ENCODE measurements around the gene CUTA.
A peak's percentile ranks its signal among the peaks of the same experiment; 100 is the strongest.

CUTA gene

GRCh38 chr6:33451606-33452005 lies 33.7 kb upstream of the CUTA start:
- no peak for DNase-seq
- H3K27ac Mint-ChIP-seq = peak overlapping the region; percentile 92
- peak overlapping the region; percentile 15 for H3K4me3 Mint-ChIP-seq
- peaks cover 52% of the 10 kb centered on the region for H3K36me3 Mint-ChIP-seq (ENCODE audit: low read depth)
- H3K4me1 Mint-ChIP-seq = peaks cover 25% of the 10 kb centered on the region
- H3K27me3 Mint-ChIP-seq (ENCODE audit: low read depth, poor library complexity) = no peaks in the 10 kb centered on the region
- no peak for TF ChIP-seq CTCF (IDR thresholded peaks at IDR 0.05)
- H3K9me3 Mint-ChIP-seq = no peaks in the 10 kb centered on the region

- peaks cover 23% of the 10 kb centered on the region for H3K4me1 Mint-ChIP-seq
These were observed 32.5 kb upstream of the CUTA start for GRCh38 chr6:33450434-33450833.

GRCh38 chr6:33446356-33446755 lies 28.4 kb upstream of the CUTA start:
- no peak for TF ChIP-seq CTCF (IDR thresholded peaks at IDR 0.05)
- no peak for DNase-seq
- no peak overlapping the region for H3K4me3 Mint-ChIP-seq
- peaks cover 69% of the 10 kb centered on the region for H3K36me3 Mint-ChIP-seq (ENCODE audit: low read depth)
- H3K4me1 Mint-ChIP-seq = no peaks in the 10 kb centered on the region
- no peaks in the 10 kb centered on the region for H3K9me3 Mint-ChIP-seq
- H3K27me3 Mint-ChIP-seq (ENCODE audit: low read depth, poor library complexity) = peaks cover 3% of the 10 kb centered on the region
- H3K27ac Mint-ChIP-seq = no peak overlapping the region

More at GRCh38 chr6:33450434-33450833, 32.5 kb upstream of the CUTA start:
- no peak for TF ChIP-seq CTCF (IDR thresholded peaks at IDR 0.05)
- no peak overlapping the region for H3K27ac Mint-ChIP-seq
- DNase-seq = no peak
- no peak overlapping the region for H3K4me3 Mint-ChIP-seq
- H3K27me3 Mint-ChIP-seq (ENCODE audit: low read depth, poor library complexity) = no peaks in the 10 kb centered on the region
- no peaks in the 10 kb centered on the region for H3K9me3 Mint-ChIP-seq
- H3K36me3 Mint-ChIP-seq (ENCODE audit: low read depth) = peaks cover 48% of the 10 kb centered on the region

GRCh38 chr6:33445119-33445603 lies 27.3 kb upstream of the CUTA start:
- DNase-seq = no peak
- no peak for TF ChIP-seq CTCF (IDR thresholded peaks at IDR 0.05)
- no peaks in the 10 kb centered on the region for H3K4me1 Mint-ChIP-seq
- H3K36me3 Mint-ChIP-seq (ENCODE audit: low read depth) = peaks cover 67% of the 10 kb centered on the region
- no peaks in the 10 kb centered on the region for H3K9me3 Mint-ChIP-seq
- H3K27me3 Mint-ChIP-seq (ENCODE audit: low read depth, poor library complexity) = peaks cover 3% of the 10 kb centered on the region
- peak overlapping the region; percentile 31 for H3K27ac Mint-ChIP-seq
- no peak overlapping the region for H3K4me3 Mint-ChIP-seq

GRCh38 chr6:33443619-33444504 lies 26.0 kb upstream of the CUTA start:
- TF ChIP-seq CTCF (IDR thresholded peaks at IDR 0.05) = no peak
- H3K4me1 Mint-ChIP-seq = no peaks in the 10 kb centered on the region
- H3K9me3 Mint-ChIP-seq = no peaks in the 10 kb centered on the region
- H3K27ac Mint-ChIP-seq = peak overlapping the region; percentile 42
- DNase-seq = no peak
- H3K27me3 Mint-ChIP-seq (ENCODE audit: low read depth, poor library complexity) = peaks cover 3% of the 10 kb centered on the region
- no peak overlapping the region for H3K4me3 Mint-ChIP-seq
- H3K36me3 Mint-ChIP-seq (ENCODE audit: low read depth) = peaks cover 72% of the 10 kb centered on the region

- Mint-ChIP-seq H3K27me3 (ENCODE audit: low read depth, poor library complexity) (peaks cover 3% of the 10 kb centered on the region), H3K4me1 (no peaks in the 10 kb centered on the region), H3K9me3 (no peaks in the 10 kb centered on the region), H3K36me3 (ENCODE audit: low read depth) (peaks cover 72% of the 10 kb centered on the region), H3K27ac (no peak overlapping the region), H3K4me3 (no peak overlapping the region)
- TF ChIP-seq CTCF (IDR thresholded peaks at IDR 0.05) = no peak
- DNase-seq = no peak
These were observed 25.1 kb upstream of the CUTA start for GRCh38 chr6:33443025-33443424.
